ENCODE measurements around the gene HOXC10. TPM values are rescaled to one million over a fixed set of nuclear protein-coding genes. Genes with fewer than 3 reads are reported as not detected.
A peak's percentile ranks its signal among the peaks of the same experiment; 100 is the strongest.

The HOXC10 gene
- total RNA-seq, 2 experiments from 2014 or later, result not detected

DNA sequence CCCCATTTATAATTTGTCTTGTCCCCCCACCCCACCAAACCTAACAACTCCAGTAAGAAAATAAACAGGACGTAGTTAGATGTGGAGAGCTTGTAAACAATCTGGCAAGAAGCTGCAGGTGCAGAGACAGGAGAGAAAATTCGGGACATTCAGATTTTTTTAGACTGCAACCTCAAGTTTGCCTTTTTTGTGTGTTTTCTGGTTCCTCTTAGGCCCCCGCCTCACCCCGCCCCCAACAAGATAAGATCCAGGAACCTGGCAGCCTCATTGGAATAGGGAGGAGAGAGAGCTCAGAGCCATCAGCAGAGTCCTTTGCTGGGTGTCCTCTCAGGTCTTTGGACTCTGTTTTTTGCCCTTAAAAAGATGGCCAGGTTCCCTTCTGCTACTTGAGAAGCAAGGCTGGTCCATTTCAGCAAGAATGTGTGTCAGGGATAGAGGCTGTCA is 2.9 kb downstream of the HOXC10 start:
- DNase-seq, result no peak
- POLR2A ChIA-PET, result no interaction called here
- no peaks in the 10 kb centered on the region for H3K9me3 Mint-ChIP-seq
- CTCF ChIA-PET, result interaction anchor here (1.2 to 4.0 kb wide), 4 partner anchors 12 to 214 kb away, joined by 3 to 20 read pairs (median 12); partner anchors contain the start of genes HOXC12 and HOXC9
- no peaks in the 10 kb centered on the region for H3K36me3 Mint-ChIP-seq (ENCODE audit: low read depth)
- peaks cover 96% of the 10 kb centered on the region for H3K27me3 Mint-ChIP-seq
- peaks cover 35% of the 10 kb centered on the region for H3K4me1 Mint-ChIP-seq
- no peak overlapping the region for H3K4me3 Mint-ChIP-seq
- no peak overlapping the region for H3K27ac Mint-ChIP-seq

DNA sequence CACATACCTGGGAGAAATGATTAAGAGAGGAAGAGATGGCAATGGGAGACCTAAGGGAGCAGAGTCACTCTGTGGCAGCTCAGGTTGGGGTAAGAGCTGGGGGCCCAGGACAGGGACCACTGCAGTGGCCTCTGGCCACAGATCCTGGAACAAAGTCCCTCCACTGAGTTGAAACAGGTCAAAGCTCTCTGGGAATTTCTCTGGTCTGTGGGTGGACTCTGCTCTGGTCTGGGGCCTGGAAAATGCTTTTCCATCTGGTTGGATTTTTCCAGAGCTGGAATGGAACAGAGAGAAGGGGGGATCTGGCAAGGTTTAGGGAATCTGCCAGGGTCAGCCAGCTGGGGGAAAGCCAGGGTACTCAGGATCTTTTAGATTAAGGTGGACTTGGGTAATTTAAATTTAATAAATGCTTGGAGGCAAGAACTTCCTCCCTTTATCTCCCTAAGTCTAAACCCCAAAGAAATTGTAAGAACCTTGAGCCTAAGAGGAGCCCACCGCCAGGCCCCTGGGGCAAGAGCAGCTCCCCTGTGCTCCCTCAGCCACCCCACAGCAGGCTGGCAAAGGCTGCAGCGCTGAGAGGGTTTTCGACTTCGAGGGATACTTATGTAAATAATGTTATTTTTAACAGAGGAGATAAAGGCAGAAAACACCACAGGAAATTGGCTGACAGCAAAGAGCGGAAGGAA is 3.7 kb downstream of the HOXC10 start:
- ChIA-PET POLR2A (no interaction called here), CTCF (interaction anchor here (0.8 to 1.3 kb wide), 5 partner anchors 12 to 219 kb away, joined by 3 read pairs; partner anchors contain the start of gene HOXC9)
- Mint-ChIP-seq H3K27ac (no peak overlapping the region), H3K4me3 (no peak overlapping the region), H3K4me1 (peaks cover 35% of the 10 kb centered on the region), H3K9me3 (no peaks in the 10 kb centered on the region), H3K36me3 (ENCODE audit: low read depth) (no peaks in the 10 kb centered on the region), H3K27me3 (peaks cover 96% of the 10 kb centered on the region)
- no peak for DNase-seq

DNA sequence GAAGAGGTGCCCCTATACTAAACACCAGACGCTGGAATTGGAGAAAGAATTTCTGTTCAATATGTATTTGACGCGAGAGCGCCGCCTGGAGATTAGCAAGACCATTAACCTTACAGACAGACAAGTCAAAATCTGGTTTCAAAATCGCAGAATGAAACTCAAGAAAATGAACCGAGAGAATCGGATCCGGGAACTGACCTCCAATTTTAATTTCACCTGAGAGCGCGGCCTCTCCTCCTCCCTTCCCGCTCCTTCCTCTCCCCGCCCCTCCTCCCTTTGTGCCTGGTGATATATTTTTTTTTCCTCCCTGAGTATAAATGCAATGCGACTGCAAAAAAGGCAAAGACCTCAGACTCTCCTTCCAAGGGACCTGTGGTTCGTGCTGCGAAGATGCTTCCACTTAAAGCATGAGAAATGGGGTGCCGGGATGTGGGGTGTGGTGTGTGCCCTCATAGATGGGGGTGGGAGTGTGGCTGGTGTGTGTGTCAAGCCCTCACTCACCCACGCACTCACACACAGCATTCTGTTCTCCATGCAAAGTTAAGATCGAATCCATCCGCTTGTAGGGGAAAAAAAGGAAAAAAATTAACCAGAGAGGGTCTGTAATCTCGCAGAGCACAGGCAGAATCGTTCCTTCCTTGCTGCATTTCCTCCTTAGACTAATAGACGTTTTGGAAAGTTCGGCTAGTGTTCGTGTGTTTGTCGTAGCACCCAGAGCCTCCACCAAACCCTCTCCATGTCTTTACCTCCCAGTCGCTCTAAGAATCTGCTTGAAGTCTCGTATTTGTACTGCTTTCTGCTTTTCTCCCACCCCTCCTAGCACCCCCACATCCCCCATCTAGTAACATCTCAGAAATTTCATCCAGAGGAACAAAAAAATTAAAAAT is 4.5 kb downstream of the HOXC10 start:
- H3K4me3 Mint-ChIP-seq, result peak overlapping the region; percentile 1
- CTCF ChIA-PET, result interaction anchor here (0.9 to 1.3 kb wide), 5 partner anchors 11 to 219 kb away, joined by 3 read pairs; partner anchors contain the start of gene HOXC9
- H3K27me3 Mint-ChIP-seq, result peaks cover 99% of the 10 kb centered on the region
- no peak overlapping the region for H3K27ac Mint-ChIP-seq
- peak; percentile 54 for DNase-seq
- peaks cover 39% of the 10 kb centered on the region for H3K4me1 Mint-ChIP-seq
- POLR2A ChIA-PET, result no interaction called here
- H3K9me3 Mint-ChIP-seq, result no peaks in the 10 kb centered on the region
- no peaks in the 10 kb centered on the region for H3K36me3 Mint-ChIP-seq (ENCODE audit: low read depth)

DNA sequence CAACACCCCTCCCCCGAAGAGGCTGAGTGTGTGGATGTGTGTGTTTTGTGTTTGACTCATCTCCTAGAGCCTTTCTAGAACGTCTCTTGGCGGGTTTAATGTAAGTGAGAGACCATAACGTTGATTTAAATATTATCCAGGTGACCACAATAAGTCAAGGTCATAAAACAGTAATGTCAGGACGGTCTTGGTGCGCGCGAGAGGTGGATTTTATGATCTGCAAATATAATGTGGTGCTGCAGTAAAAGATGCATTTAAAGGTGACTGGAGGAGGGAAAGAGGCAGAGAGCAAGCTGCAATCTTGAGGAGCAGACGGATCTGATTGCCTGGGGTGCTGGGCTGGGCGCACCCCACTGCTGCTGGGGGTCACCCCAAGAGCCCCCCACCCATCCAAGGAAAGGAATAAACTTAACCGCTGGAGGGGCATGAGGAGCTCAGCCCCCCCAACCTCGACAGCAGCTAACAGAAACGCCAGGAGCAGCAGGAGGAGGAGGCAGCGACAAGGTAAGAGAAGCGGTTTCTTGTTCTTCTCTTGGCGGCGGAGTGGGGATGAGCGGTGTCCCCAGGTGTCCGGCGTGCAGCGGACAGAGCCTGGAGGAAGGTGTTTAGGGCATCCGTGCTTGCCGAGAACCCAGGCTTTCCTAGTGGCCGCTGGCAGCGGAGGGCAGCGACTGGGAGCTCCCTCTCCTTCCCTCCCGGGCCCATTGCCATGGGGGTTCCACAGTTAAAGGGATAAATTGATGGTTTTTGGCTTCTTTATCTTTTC is 5.5 kb downstream of the HOXC10 start:
- Mint-ChIP-seq H3K4me1 (peaks cover 39% of the 10 kb centered on the region), H3K36me3 (ENCODE audit: low read depth) (no peaks in the 10 kb centered on the region), H3K9me3 (no peaks in the 10 kb centered on the region), H3K27ac (no peak overlapping the region), H3K4me3 (no peak overlapping the region), H3K27me3 (peaks cover 98% of the 10 kb centered on the region)
- ChIA-PET POLR2A (no interaction called here), CTCF (interaction anchor here (0.9 to 2.3 kb wide), 7 partner anchors 12 to 216 kb away, joined by 3 to 14 read pairs (median 3); partner anchors contain the start of gene HOXC5)
- no peak for DNase-seq

DNA sequence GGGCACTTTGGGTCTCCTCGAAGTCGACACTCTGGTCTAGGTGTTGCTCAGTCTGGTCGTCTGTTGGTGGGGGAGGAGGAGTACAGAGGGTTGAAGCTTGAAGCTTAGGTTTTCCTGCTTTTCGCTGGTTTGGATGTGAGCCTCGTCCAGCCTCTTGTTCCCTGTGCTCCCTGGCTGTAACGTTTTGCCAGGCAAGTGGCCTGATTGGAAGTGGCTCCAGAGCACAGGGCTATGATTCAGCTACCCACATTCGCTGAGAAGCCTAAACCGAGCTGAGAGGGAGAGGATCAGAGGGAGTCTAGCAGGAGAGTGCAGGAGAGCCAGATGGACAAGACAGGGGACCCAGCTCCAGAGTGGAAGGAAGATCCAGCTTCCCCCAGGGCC is 6.1 kb downstream of the HOXC10 start:
- H3K9me3 Mint-ChIP-seq, result no peaks in the 10 kb centered on the region
- ChIA-PET CTCF (interaction anchor here (1.0 to 2.3 kb wide), 7 partner anchors 11 to 215 kb away, joined by 3 to 14 read pairs (median 3); partner anchors contain the start of gene HOXC5), POLR2A (no interaction called here)
- no peak for DNase-seq
- H3K27ac Mint-ChIP-seq, result no peak overlapping the region
- no peaks in the 10 kb centered on the region for H3K36me3 Mint-ChIP-seq (ENCODE audit: low read depth)
- H3K27me3 Mint-ChIP-seq, result peaks cover 99% of the 10 kb centered on the region
- peaks cover 41% of the 10 kb centered on the region for H3K4me1 Mint-ChIP-seq
- no peak overlapping the region for H3K4me3 Mint-ChIP-seq

DNA sequence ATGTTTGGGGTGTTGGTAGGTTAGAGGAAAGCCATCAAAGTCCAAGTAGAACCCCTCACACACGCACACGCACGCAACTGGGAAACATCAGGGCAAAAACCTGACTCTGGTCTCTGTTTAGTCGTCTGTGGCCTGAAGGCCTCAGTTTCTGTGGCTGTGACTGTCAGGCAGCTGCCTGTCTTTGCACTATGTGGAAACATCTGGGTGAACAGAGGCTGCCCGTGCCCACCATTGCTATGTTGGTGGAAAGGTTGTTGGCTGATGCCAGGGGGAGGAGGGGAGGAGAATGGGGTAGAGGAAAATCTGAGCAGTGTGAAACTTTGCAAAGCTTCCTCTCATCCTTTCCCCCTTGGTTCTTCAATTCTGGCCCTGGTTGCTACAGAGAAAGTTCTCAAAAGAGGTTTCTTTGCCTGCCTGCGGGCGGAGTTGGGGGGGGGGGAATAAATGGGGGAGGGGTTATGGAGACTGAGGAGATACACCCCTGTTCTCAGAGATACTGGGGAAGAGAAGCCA is 7.5 kb downstream of the HOXC10 start:
- Mint-ChIP-seq H3K4me1 (peaks cover 35% of the 10 kb centered on the region), H3K27me3 (peaks cover 99% of the 10 kb centered on the region), H3K9me3 (no peaks in the 10 kb centered on the region), H3K36me3 (ENCODE audit: low read depth) (no peaks in the 10 kb centered on the region), H3K27ac (no peak overlapping the region), H3K4me3 (no peak overlapping the region)
- CTCF ChIA-PET, result interaction anchor here (0.9 to 2.3 kb wide), 5 partner anchors 8 to 209 kb away, joined by 3 to 14 read pairs (median 5); partner anchors contain the start of gene HOXC10
- DNase-seq, result no peak
- POLR2A ChIA-PET, result no interaction called here

DNA sequence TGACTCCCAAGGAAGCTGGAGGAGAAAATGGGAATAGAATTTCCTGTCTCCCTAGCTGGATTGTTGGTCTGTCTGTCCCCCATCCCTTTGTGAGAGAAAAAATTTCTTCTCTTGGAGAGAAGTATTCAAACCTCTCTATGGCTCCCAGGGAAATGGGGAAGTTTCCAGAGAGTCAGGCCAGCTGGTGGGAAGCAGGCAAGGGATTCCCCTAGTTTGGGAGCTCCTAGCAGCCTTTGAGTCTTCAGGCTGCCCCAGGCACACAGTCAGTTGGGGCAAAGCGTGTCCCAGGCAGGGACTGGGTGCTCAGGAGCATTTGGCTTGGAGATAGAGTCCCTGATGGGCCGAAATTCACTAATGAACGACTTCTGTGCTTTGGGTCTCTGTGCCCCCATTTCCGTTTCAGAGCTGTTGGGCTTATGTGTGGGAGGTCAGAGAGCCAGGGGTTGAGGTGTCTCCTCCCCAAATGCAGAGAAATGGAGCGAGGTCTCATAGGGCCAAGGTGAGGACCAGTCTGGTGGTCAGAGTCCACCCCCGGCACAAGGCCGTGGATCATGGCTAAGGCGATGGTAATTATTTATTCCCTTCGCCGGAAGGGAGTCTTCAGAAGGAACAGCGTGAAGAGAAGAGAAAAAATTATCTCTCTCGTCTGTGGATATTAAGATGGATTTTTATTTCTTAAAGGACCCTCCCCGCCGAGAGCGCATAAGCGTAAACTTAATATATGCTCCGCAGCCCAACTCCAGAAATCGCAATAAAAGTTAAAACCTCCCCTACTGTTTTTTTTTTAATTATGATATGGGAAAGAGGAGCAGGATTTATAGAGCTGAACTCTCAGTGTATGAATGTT is 8.4 kb downstream of the HOXC10 start:
- Mint-ChIP-seq H3K4me3 (peak overlapping the region; percentile 45), H3K27ac (peak overlapping the region; percentile 19), H3K9me3 (no peaks in the 10 kb centered on the region), H3K4me1 (peaks cover 32% of the 10 kb centered on the region), H3K27me3 (peaks cover 99% of the 10 kb centered on the region), H3K36me3 (ENCODE audit: low read depth) (no peaks in the 10 kb centered on the region)
- ChIA-PET CTCF (interaction anchor here (0.9 to 1.9 kb wide), 3 partner anchors 8 to 208 kb away, joined by 3 to 5 read pairs (median 5); partner anchors contain the start of gene HOXC10), POLR2A (no interaction called here)
- DNase-seq, result no peak

DNA sequence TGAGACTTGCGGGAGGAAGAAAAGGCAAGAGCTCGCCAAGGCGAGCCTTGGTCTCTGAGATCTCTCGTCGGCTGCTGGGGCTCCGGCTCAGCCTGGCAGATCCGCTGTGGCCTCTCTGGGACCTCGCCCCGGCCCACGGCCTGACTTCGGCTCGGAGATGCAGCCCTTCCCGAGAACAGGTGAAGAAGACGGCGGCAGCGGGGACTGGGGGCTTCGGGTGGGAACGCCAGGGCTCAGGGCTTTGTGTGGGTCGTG is 9.0 kb downstream of the HOXC10 start:
- Mint-ChIP-seq H3K27me3 (peaks cover 99% of the 10 kb centered on the region), H3K4me3 (peak overlapping the region; percentile 45), H3K4me1 (peaks cover 31% of the 10 kb centered on the region), H3K27ac (peak overlapping the region; percentile 62), H3K36me3 (ENCODE audit: low read depth) (no peaks in the 10 kb centered on the region), H3K9me3 (no peaks in the 10 kb centered on the region)
- POLR2A ChIA-PET, result no interaction called here
- no peak for DNase-seq
- CTCF ChIA-PET, result interaction anchor here (1.4 to 1.9 kb wide), 2 partner anchors 9 to 12 kb away, joined by 5 read pairs; partner anchors contain the start of gene HOXC10

DNA sequence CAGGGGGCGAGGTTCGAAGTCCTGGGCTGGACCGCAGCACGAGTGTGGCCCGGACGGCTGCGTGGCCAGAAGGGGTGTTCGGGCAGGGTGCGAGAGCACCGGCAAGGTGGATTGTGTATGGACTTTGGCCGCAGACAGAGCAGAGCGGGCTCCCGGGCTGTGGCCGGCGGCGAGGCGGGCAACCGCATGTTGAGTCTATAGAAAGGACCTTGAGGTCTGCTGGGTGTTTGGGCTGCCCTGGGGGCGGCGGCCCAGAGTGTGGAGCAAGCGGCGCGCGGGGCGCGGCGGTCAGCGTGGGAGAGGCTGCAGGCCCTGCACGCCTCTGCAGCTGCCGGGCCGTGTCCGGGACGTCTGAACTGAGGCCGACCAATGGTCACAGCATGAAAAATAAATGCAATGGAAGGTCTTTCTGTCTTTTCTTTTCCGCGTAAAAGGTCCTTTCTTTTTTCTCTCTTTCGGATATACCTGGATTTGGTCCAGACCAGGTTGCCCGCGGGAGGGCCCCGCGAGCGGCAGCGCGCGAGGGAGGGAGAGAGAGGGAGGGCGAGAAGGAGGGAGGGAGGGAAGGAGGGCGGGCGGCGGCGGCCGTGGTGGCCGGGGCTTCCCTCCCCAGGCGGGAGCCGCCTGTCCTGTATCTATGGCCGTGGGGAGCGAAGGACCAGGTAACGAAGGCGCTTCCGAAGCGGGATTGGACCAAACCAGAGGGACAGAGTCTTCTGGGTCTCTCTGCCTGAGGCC is 9.5 kb downstream of the HOXC10 start:
- POLR2A ChIA-PET, result no interaction called here
- no peaks in the 10 kb centered on the region for H3K36me3 Mint-ChIP-seq (ENCODE audit: low read depth)
- peaks cover 26% of the 10 kb centered on the region for H3K4me1 Mint-ChIP-seq
- peaks cover 99% of the 10 kb centered on the region for H3K27me3 Mint-ChIP-seq
- H3K27ac Mint-ChIP-seq, result peak overlapping the region; percentile 62
- H3K9me3 Mint-ChIP-seq, result no peaks in the 10 kb centered on the region
- no peak for DNase-seq
- CTCF ChIA-PET, result interaction anchor here (1.9 kb wide), 1 partner anchor 12 kb away, joined by 5 read pairs; no protein-coding TSS in a partner anchor
- H3K4me3 Mint-ChIP-seq, result peak overlapping the region; percentile 45

DNA sequence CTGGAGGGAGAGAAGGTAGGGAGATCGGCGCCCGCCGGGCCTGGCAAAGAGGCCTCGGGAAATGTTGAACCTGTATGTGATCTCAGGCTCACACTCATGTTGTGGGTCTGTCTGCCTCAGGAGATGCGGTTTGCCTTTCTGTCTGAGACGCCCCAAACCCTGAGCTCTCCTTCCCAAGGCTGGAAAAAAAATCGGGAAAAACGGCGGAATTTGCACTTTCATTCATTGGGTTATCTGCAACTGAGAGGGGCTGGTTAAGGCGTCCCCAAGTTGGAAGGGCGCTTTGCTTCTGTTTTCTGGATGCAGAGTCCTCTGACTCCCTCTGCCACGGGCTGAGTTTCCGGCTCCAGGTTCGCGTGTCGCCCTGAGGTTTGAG is 10.0 kb downstream of the HOXC10 start:
- peak overlapping the region; percentile 57 for H3K27ac Mint-ChIP-seq
- DNase-seq, result no peak
- CTCF ChIA-PET, result no interaction called here
- no peaks in the 10 kb centered on the region for H3K9me3 Mint-ChIP-seq
- POLR2A ChIA-PET, result no interaction called here
- H3K4me1 Mint-ChIP-seq, result peaks cover 21% of the 10 kb centered on the region
- peaks cover 99% of the 10 kb centered on the region for H3K27me3 Mint-ChIP-seq
- H3K36me3 Mint-ChIP-seq (ENCODE audit: low read depth), result no peaks in the 10 kb centered on the region
- peak overlapping the region; percentile 38 for H3K4me3 Mint-ChIP-seq

All from activated CD4-positive, alpha-beta T cell treated with anti-CD3 and anti-CD28 coated beads, Interleukin-2, amount 10 ng/mL, durations not matched to agents 7 days and 5 days (primary cell).